HG02981 (cell line): ENCODE results near the gene YWHAQ.
"Not testable (repeated sequence)": the region's sequence is repeated elsewhere in the genome, so short reads cannot be mapped to it uniquely, and the experiment has no call there.

Experiments
- ATAC-seq: cut with Tn5 transposase; IDR thresholded peaks from one replicate; pipeline ENCODE4 v1.9.1; 2021; ENCODE audit warnings: mild to moderate bottlenecking, moderate library complexity; ENCODE audit not compliant: unreplicated experiment

YWHAQ gene

DNA sequence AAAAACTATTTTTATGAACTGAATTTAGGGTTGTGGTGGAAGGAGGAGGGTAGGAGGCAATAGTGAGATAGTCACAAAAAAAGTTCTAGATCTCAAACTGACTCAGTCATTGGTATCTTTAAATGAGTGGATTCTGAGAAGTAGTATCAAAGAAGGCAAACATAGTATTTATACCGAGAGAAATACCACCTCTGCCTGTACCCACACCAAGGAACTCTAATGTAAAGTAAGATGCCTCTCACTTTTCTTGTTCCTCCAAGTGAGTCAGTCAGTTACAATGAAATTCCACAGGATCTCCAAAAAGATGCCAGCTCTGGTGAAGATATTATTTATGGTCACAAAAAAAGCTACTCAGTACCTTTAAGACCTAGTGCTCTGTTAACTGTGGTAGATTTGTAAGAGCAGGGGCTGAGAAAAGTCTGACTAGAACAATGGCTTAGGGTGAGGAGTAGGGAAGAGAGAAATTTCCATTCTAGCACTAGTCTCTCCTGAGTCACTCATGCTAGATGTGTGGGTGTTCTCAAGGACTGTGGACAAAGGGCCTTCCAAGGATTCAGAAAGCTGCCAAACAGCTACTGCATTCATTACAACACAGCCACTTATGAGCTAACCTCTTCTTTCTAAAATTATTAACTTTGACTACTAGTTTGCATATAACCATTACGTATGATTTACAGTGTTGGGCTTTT is 36.3 kb downstream of the YWHAQ start:
- peak; percentile 64 for ATAC-seq

DNA sequence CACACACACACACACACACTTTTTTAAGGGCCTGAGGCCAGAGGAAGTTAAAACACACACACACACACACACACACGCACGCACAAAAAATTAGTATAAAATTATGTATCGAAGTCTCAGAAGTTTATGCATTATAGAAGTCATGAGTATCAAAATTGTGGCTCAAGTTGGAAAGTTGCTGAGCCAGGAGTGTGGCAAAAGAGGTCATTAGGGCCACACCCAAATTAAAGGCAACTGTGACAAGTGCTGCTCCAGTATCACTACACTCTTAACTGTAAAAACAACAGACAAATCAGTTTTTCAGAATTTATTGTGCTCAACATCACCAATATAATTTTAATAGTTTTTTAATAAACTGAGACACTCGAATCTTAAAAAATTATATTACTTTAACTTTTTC is 36.9 kb downstream of the YWHAQ start:
- ATAC-seq: no peak

DNA sequence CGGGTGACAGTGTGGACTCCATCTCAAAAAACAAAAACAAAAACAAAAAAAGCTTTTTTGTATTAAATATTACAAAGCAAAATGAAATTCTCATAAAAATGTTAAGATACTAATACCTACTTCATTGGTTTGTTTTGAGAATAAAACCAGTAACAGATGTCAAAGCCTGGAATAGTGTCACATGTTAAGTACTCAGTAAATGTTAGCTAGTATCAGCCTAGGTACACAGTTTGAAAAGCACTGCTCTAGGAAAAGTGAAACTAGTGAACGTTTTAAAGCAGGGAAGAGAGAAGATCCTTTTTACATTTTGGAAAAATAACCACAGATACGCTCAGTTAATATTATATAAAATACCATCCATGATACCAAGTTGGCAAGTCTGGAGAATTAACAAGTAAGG is 38.1 kb downstream of the YWHAQ start:
- no peak for ATAC-seq

DNA sequence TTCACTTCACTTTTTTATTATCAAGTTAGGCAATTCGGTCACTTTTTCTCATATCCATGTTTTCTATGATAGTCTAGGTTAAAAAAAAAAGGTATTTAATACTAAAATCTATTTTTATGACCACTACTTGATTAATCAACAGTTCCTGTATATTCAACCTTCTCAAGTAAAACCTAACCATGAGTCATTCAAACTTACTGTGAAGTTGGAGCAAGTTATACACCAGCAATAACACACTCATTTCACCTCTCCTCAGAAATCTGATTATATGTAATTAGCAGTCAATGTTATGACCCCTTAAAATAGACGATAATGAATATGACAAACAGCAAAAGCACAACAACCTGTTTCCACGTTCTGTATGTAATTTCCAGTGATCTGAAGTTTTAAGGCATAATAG is 40.2 kb downstream of the YWHAQ start:
- no peak for ATAC-seq

DNA sequence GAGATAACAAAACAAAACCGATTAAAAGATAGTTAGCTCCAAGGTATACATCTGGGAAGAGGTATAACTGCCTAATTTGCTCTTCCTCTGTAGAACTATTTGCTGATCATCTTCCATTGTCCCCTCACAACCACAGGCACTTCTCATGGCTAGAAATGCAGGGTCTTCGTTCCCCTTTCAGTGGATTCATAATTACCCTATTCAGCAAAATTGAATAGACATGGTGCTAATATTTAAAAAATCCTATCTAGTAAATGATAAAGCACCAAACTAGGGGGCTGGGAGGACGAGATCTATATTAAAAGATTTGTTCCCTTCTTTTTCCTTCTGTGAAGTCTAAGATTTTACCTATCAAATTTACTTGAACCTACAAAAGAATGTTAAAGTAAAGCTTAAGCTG is 44.3 kb downstream of the YWHAQ start:
- ATAC-seq: no peak

DNA sequence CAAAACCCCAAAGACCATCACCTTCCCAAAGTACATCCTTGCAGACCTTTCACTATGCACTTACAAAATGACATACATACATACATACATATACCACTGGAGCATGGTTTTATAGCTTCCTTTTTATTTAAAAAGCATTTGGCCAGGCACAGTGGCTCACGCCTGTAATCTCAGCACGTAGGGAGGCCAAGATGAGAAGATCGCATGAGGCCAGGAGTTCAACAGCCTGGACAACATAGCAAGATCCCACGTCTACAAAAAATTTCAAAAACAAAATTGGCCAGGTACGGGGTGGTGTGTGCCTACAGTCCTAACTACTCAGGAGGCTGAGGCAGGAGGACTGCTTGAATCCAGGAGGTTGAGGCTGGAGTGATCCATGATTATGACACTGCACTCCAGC is 45.3 kb downstream of the YWHAQ start:
- no peak for ATAC-seq

DNA sequence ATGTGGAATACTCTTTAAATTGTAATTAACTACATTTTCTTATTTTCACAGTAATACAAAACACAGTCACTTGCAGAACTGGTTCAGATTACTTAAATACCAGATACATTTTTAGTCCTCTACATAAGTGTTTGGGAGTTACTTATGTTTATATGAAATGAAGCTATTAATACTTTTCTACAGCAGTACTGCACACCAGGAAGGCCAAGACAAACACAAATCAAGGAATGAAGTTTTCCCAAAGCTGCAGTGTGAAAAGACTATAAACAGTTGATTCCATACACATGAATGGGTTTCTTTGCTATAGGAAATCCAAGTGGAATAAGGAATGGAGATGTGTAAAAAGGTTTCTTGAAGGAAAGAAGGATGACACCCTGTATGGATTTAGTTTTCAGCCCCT is 45.9 kb downstream of the YWHAQ start:
- not testable (repeated sequence) for ATAC-seq

DNA sequence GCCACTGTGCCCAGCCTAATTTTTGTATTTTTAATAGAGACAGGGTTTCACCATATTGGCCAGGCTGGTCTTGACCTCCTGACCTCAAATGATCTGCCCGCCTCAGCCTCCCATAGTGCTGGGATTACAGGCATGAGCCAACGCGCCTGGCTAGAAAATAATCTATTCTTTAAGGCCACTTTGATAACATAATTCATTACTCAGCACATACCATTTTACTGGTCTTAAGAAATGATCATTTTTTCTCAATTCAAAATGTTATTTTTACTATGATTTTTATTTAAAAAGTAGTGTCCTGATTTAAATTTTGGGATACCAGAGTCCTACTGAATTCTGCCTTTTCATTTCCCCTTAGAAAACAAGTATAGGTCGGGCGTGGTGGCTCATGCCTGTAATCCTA is 48.2 kb downstream of the YWHAQ start:
- ATAC-seq: no peak

DNA sequence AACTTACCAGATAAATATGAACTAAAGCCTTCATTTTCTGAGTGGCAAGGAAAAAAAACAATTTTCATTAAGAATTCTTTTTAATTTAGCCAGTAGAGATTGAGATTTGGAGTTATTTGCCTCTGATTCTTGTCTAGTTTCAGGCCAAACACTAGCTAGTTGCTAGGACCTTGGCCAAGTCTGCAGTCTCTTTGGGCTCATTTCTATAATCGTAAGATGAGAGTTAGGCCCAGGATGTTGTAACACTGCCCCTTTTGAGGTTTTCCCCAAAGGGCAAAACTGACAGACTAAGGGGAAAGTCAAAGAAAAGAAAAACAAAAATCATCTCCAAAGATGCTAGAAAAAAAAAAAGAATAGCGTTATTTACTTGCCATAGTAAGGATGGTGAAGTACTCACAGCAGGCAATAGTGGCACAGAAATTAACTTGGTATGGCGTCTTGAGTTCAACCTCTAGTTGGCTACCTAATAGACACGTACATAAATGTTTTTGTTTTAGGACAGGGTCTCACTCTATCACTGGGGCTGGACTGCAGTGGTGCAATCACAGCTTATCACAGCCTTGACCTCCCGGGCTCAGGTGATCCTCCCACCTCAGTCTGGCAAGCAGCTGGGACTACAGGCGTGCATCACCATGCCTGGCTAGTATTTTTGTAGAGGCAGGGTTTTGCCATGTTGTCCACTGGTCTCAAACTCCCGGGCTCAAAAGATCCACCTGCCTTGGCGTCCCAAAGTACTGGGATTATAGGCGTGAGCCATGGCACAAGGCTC is 52.1 kb downstream of the YWHAQ start:
- ATAC-seq: no peak

DNA sequence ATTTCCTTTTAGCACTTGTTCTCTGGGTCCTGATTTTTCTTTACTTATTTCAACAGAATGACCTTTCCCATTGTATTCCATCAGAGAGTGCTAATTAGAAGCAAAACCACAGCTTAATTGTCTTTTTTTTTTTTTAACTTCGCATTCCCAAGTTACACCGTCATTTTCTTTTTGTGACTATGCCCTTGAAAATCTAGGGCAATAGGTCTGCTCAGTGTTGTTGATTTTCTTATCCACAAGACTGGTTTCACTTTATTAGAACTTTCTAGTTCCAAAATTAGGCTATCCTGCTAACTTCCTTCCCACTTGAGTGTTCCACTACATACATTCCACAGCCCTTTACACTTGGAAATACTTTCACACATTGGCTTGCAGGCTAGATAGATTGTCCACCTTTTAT is 56.5 kb downstream of the YWHAQ start:
- ATAC-seq: no peak

DNA sequence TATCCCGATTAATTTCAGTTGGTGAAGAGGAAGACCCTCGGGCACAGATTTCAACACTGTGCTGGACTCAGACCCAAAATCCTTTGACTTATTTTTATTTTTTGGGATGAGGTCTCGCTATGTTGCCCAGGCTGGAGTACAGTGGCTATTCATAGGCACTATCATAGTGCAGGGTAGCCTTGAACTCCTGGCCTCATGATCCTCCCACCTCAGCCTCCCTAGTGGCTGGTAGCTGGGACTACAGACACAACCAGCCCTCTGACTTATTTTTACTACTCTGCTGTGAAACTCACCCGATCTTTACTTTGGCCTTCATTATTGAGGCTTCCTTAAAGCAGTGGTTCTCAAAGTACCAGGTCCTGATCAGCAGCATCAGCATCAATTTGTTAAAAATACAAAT is 57.0 kb downstream of the YWHAQ start:
- no peak for ATAC-seq

DNA sequence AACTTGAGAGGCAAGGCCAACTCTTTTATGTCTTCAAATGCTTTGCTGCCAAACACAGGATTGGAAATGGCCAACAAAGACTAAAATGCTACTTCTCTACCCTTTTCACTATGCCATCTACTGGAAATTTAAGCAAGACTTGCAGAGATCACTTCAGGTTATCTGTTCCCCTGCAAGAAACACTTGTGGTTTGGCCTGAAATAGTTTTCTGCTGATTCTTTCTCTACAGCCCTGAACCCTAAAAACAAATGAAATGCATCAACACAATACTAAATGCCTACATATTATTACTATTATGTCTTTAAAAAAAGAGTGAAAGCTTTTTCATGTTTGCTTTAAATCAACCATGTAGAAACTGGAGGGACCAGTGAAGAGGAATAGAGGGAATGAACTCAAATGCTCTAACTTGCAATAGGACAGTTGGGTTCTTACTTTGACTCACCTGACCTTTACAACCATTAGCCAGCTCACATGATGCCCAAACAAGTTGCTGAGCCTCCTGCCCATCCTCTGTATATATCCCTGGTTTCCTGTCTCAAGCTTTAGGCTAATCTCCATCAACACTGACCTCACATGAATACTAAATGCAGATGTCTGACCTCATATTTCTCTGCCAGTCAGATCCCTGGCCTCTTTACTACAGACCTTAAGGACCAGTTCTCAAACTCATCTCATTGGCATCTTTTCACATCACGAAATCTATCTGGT is 57.6 kb downstream of the YWHAQ start:
- no peak for ATAC-seq

DNA sequence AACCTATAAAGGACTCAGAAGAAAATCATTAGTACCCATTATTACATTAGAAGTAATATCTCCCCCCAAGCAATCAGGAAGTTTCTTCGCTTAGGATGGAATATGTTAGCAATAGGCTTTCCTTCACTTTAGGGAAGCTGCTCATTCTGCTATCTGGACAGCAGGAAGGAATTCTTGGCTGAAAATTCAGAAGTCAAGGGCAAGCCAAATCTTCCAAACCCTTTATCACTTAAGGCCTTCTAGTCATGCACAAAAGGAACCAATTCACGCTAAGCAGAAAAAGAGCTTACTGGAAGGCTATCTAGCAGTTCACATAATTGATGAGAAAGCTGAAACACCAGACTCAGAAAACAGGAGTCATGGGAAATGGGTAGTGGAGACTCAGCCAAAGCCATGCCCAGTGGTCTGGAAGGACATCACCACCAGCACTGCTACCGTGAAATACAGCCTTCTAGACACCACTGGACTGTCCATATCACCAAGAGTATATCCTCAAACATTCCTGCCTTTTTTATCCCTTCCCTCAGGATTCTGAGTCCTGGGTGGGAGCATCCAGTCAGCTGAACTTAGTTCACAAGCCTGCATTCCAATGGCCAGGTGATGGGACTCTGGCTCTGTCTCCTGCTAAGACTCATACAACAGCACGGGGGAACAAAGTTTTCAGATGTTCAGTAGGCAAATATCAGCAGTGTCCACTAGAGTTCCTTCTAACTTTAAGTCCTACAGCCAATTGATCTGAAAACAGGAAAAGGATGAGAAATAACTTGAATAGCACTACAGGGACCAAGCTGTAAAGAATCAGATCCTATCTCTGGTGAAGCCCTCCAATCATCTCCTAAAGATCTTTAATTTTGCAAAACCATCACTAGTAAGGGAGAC is 60.4 kb downstream of the YWHAQ start:
- ATAC-seq: no peak

DNA sequence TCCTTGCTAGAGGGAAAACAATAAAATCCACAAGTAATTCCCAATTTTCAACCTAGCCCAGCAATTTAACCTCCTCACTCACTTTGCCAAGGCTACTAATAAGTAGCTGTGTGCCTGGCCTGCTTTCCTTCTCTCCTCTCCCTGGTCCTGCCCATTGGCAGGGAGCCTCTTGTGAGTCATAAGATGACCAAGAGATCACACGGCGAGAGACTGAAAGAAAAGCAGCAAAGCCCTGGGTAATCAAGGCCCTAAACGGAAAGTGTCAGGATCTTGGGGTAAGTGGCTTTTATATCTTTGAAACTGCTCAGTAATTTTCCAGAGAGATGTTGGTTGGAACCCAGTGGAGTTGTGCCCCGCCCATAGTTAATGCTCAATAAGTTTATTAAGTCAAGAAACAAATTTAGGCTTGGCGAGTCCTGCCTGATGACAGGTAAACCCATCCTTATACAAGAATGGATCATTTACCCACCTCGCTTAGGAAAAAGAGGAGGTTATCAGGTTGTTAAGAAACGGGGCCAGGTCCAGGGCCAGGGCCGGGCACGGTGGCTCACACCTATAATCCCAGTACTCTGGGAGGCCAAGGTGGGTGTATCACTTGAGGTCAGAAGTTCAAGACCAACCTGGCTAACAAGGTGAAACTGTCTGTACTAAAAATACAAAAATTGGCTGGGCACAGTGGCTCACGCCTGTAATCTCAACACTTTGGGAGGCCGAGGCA is 65.2 kb downstream of the YWHAQ start:
- ATAC-seq: no peak

DNA sequence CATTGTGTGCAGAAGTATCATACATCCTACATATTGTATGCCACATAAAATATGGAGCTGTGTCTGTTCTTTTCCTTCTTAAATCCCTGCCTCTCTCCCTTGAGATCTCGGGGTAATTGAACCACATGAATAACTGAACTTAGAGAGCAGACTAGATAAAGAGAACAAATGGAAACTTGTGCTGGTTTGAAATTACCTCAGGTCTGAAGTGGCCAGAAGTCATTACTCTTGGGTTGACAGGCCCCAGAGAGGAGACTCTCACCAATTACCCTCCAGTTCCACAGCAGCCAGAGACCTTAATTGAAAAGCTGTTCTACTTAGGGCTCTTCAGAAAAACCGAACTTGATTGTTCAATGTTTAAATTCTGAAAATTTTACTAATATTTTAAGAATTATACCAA is 70.2 kb downstream of the YWHAQ start:
- no peak for ATAC-seq

DNA sequence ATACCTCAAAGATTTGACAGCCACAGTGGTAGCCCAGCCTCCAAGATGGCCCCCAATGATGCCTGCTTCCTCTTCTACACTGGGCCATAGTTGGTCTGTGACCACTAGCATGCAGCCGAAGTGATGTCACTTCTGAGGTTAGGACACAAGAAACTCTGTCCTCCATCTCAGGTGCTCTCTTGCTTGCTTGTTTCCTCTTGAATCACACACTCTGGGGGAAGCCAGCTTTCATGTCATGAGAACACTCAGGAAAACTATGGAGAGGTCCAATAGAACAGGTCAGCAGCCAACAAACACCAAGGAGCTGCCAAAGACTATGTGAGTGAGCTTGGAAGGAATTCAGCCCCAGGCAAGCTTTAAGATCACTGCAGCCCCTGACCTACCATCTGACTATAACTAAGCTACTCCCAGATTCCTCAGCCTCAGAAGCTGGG is 71.8 kb downstream of the YWHAQ start:
- no peak for ATAC-seq

DNA sequence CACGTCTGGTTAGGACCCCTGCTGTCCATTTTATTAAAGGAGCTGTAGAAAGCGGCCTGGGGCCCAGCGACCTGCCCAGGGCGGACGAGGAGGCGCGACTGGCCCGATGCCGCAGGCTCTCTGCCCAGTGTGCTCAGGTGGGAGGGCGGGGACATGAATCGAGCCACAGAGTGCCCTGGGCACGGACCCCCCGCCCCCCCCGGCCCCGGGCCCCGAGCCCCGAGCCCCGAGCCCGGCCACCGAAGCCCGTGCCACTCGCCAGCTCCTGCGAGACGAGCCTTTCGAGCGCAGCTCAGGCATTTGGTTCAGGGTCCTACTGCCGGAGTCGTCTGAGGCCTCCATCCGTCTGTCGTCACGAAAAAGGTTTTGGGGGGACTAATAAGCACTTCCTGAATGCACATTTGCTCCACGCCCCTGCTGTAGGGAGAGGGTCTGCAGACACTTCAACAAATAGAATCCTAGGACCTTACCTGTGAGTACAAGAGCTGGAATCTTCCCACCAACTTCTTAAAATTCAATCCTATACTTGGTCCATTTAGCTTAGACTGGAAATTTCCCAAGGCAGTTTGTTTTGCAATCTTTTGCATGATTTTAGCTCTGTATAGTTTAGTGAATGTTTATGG is 74.6 kb downstream of the YWHAQ start:
- ATAC-seq: peak; percentile 9

DNA sequence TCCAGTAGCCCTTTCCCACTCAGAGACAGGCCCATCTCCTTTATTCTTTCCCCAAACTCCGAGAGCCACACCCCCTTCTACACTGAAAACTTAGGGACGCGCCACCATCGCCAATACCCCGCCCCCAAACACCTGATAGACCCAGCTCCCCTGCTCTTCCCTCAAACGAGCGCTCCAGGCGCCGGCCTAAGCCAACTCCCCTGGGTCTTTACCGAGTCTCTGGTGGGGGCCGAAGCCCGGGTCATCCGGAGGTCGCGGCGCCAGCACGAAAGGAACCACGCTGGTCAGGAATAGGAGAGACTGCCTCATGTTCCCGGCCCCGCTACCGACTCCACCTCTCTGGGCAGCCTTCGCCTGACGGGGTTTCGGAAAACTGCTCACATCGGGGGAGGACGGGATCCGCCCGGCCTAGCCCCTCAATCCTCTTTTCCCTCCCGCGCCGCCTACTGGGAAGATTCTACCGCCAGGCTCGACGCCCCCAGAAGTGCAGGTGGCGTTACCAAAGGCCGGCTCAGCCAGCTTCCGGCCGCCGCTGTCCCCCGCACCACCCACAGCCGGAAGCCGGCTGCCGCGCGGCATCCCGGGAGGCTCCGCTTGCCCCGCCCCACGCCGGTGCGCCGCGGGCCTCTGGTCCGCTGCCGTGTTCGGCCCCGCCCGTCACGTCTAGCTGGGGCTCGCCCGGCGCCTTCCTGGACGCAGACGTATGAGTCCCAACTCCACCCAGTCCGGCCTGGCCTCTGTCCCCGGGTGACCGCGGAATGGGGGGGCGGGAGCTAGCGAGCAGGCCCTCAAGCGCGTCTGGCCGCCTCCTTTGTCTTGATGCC is 75.3 kb downstream of the YWHAQ start, which contains the start of gene ADAM17:
Gene ADAM17, minus strand, starts transcription at position 534 of the 824 bp plus-strand sequence. Its CDS starts 225 bp downstream, at position 309.
- ATAC-seq: peak; percentile 87

DNA sequence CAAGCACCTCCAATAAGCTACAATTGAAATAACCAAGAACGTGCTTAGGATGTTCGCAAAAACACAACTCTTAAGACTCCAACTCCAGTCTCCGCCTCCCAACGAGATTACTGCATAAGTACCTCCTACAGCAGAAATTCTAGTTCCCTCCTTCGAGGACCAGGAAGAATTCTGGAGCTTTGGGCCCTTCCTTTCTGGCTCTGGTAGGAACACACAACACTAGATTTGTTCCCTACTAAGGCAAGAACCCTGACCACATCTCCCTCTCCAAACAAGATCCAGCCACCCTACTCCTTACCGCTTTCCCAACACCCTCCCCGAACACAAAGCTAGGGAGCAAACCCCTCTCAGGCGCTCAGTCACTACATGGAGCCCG is 75.9 kb downstream of the YWHAQ start:
- no peak for ATAC-seq
